Uterus (tissue), 4 donors: ENCODE measurements around the gene SUGCT. TPM values are rescaled to one million over a fixed set of nuclear protein-coding genes. Genes with fewer than 3 reads are reported as not detected.

Experiments used
- DNase-seq, 2 donors: peaks; one replicate each; pipeline ENCODE4 v3.0.0-alpha.2; 2019 to 2020
- H3K27ac ChIP-seq, 2 donors: fragments of 200-600 bp; sonication (generic); 1 replicate in 1 of 2; 2 replicates in 1 of 2; pipeline ENCODE4 v1.5.1; 2016 to 2018
- H3K27me3 ChIP-seq, 2 donors: fragments of 200-600 bp; sonication (generic); one replicate each; pipeline ENCODE4 v1.5.1; 2018 to 2019; ENCODE audit warnings: control low read depth in 1 of 2
- H3K36me3 ChIP-seq, 2 donors: fragments of 200-600 bp; sonication (generic); one replicate each; pipeline ENCODE4 v1.5.1; 2019; ENCODE audit warnings: control low read depth in 1 of 2
- H3K4me1 ChIP-seq, 2 donors: fragments of 200-600 bp; sonication (generic); one replicate each; pipeline ENCODE4 v1.5.1; 2018 to 2019; ENCODE audit warnings: control low read depth in 1 of 2
- H3K4me3 ChIP-seq, 2 donors: fragments of 200-600 bp; sonication (generic); 1 replicate in 1 of 2; 2 replicates in 1 of 2; pipeline ENCODE4 v1.5.1; 2018 to 2019; ENCODE audit warnings: mild to moderate bottlenecking in 1 of 2
- H3K9me3 ChIP-seq, 2 donors: fragments of 200-600 bp; sonication (generic); one replicate each; pipeline ENCODE4 v1.5.1; 2019; ENCODE audit warnings: control low read depth in 1 of 2
- POLR2A ChIP-seq, 2 donors: fragments of 450-650 bp; IDR thresholded peaks; one replicate each; pipeline ENCODE4 v1.6.1; 2016; ENCODE audit warnings: antibody characterized with exemption in 2 of 2, mild to moderate bottlenecking in 1 of 2, moderate library complexity in 1 of 2
- intact Hi-C: fragments of 100-400 bp; cut with DNase I; formaldehyde crosslinking; loops from one replicate; pipeline ENCODE4 v1.15.1; 2023; ENCODE audit warnings: low total_unique reads
- total RNA-seq, 4 donors: library from RNA; depleted of rRNA in 3 of 4; stranded (reverse); fragments of >200 nt in 3 of 4; gene quantifications; one replicate each; pipeline versions ENCODE4 v1.1.0 to v1.2.4, GENCODE V29; 2014 to 2023
- TF ChIP-seq, protein P1 (sequence below), 4 experiments: fragments of 200-600 bp in 2 of 4; fragments of 450-650 bp in 2 of 4; sonication (generic) in 2 of 4; IDR thresholded peaks; one replicate each; pipeline ENCODE4 v1.5.1; 2016 to 2019; ENCODE audit warnings: antibody characterized with exemption in 4 of 4, mild to moderate bottlenecking in 2 of 4, moderate library complexity in 1 of 4
- donor health status: DM: yes; HTN: yes; CAD: no.

The SUGCT gene
- total RNA-seq, 4 donors from 2014 or later, result 2.0 to 9.6 (median 6.3) TPM; not detected in 1

GRCh38 chr7:40526951-40527715, 392.3 kb downstream of the SUGCT start:
- Histone ChIP-seq H3K9me3 (no peaks in the 10 kb centered on the region), H3K4me1 (no peaks in the 10 kb centered on the region), H3K27me3 (no peaks in the 10 kb centered on the region), H3K4me3 (no peak overlapping the region), H3K27ac (no peak overlapping the region), H3K36me3 (no peaks in the 10 kb centered on the region)
- TF ChIP-seq POLR2A (IDR thresholded peaks at IDR 0.05), result no peak
- TF ChIP-seq, protein P1, sequence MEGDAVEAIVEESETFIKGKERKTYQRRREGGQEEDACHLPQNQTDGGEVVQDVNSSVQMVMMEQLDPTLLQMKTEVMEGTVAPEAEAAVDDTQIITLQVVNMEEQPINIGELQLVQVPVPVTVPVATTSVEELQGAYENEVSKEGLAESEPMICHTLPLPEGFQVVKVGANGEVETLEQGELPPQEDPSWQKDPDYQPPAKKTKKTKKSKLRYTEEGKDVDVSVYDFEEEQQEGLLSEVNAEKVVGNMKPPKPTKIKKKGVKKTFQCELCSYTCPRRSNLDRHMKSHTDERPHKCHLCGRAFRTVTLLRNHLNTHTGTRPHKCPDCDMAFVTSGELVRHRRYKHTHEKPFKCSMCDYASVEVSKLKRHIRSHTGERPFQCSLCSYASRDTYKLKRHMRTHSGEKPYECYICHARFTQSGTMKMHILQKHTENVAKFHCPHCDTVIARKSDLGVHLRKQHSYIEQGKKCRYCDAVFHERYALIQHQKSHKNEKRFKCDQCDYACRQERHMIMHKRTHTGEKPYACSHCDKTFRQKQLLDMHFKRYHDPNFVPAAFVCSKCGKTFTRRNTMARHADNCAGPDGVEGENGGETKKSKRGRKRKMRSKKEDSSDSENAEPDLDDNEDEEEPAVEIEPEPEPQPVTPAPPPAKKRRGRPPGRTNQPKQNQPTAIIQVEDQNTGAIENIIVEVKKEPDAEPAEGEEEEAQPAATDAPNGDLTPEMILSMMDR (IDR thresholded peaks at IDR 0.05), result no peak
- no peak for DNase-seq
- intact Hi-C loops, result no loop called here

- H3K27ac ChIP-seq, result no peak overlapping the region
- H3K27me3 ChIP-seq, result no peaks in the 10 kb centered on the region
- intact Hi-C loops, result no loop called here
- H3K9me3 ChIP-seq, result no peaks in the 10 kb centered on the region
- no peaks in the 10 kb centered on the region for H3K36me3 ChIP-seq
- TF ChIP-seq, protein P1 (IDR thresholded peaks at IDR 0.05), result no peak
- no peak for TF ChIP-seq POLR2A (IDR thresholded peaks at IDR 0.05)
- no peak for DNase-seq
- no peak overlapping the region for H3K4me3 ChIP-seq
- no peaks in the 10 kb centered on the region for H3K4me1 ChIP-seq
Observed at GRCh38 chr7:40527723-40528122, 392.9 kb downstream of the SUGCT start.

DNA sequence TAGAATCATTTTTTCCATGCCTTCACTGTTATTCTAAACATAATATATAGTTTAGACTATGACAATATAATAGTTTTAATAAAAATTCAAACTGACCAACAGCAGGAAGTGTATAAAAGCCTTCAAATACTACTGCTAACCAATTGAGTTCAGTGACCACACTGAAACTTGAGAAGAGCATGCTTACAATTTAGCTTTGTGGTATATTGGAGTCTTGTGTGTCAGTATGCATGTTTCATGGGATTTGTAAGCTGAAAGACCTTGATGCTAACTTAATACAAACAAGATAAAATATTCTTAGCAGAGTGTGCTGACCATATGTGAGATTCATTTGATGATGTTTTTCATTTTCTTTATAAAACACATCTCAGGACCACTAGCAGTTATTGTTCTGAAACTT, 395.5 kb downstream of the SUGCT start:
- no peak overlapping the region for H3K4me3 ChIP-seq
- intact Hi-C loops, result no loop called here
- H3K36me3 ChIP-seq, result no peaks in the 10 kb centered on the region
- TF ChIP-seq POLR2A (IDR thresholded peaks at IDR 0.05), result no peak
- TF ChIP-seq, protein P1 (IDR thresholded peaks at IDR 0.05), result no peak
- H3K27me3 ChIP-seq, result no peaks in the 10 kb centered on the region
- no peak for DNase-seq
- H3K27ac ChIP-seq, result no peak overlapping the region
- H3K9me3 ChIP-seq, result no peaks in the 10 kb centered on the region
- H3K4me1 ChIP-seq, result no peaks in the 10 kb centered on the region

- Histone ChIP-seq H3K4me1 (no peaks in the 10 kb centered on the region), H3K27me3 (no peaks in the 10 kb centered on the region), H3K27ac (no peak overlapping the region), H3K9me3 (no peaks in the 10 kb centered on the region), H3K4me3 (no peak overlapping the region), H3K36me3 (no peaks in the 10 kb centered on the region)
- no peak for DNase-seq
- intact Hi-C loops, result no loop called here
- TF ChIP-seq, protein P1 (IDR thresholded peaks at IDR 0.05), result no peak
- no peak for TF ChIP-seq POLR2A (IDR thresholded peaks at IDR 0.05)
Observed at GRCh38 chr7:40531956-40532355, 397.2 kb downstream of the SUGCT start.

GRCh38 chr7:40535678-40536077, 400.9 kb downstream of the SUGCT start:
- no peaks in the 10 kb centered on the region for H3K4me1 ChIP-seq
- no peak overlapping the region for H3K4me3 ChIP-seq
- TF ChIP-seq, protein P1 (IDR thresholded peaks at IDR 0.05), result no peak
- TF ChIP-seq POLR2A (IDR thresholded peaks at IDR 0.05), result no peak
- H3K27me3 ChIP-seq, result no peaks in the 10 kb centered on the region
- H3K27ac ChIP-seq, result no peak overlapping the region
- H3K9me3 ChIP-seq, result no peaks in the 10 kb centered on the region
- no peaks in the 10 kb centered on the region for H3K36me3 ChIP-seq
- intact Hi-C loops, result no loop called here
- no peak for DNase-seq
